GM23338 (cell line): ENCODE data around the gene RFC1. TPM values are rescaled to one million over a fixed set of nuclear protein-coding genes. Genes with fewer than 3 reads are reported as not detected.
"Not testable (repeated sequence)": the region's sequence is repeated elsewhere in the genome, so short reads cannot be mapped to it uniquely, and the experiment has no call there.

Experiments
- ATAC-seq: fragments of 200-7000 bp; cut with Tn5 transposase; 3 replicates; pipeline ENCODE4 v1.9.1; 2020
- DNase-seq: peaks from one replicate; pipeline ENCODE4 v3.0.0-alpha.2; 2015; ENCODE audit warnings: low spot score
- H2AFZ ChIP-seq: fragments of 200-600 bp; sonication (generic); 2 replicates; pipeline ENCODE4 v1.8.0; 2016; ENCODE audit warnings: antibody characterized with exemption, mild to moderate bottlenecking, moderate library complexity
- H3F3A ChIP-seq: fragments of 200-600 bp; sonication (generic); replicated peaks from 2 replicates; pipeline ENCODE4 v1.8.0; 2017; ENCODE audit warnings: antibody characterized with exemption, mixed run types, low read depth
- H3K27ac ChIP-seq: fragments of 200-600 bp; sonication (generic); 2 replicates; pipeline ENCODE4 v1.6.1; 2016; ENCODE audit warnings: low read depth
- H3K27me3 ChIP-seq: fragments of 200-600 bp; sonication (generic); 2 replicates; pipeline ENCODE4 v1.8.0; 2016; ENCODE audit warnings: mild to moderate bottlenecking, mixed run types, moderate library complexity; ENCODE audit not compliant: insufficient read depth
- H3K36me3 ChIP-seq: fragments of 200-600 bp; sonication (generic); 2 replicates; pipeline ENCODE4 v1.8.0; 2016; ENCODE audit warnings: mild to moderate bottlenecking; ENCODE audit not compliant: insufficient read depth
- H3K4me1 ChIP-seq: fragments of 200-600 bp; sonication (generic); 2 replicates; pipeline ENCODE4 v1.8.0; 2016; ENCODE audit warnings: mild to moderate bottlenecking, moderate library complexity; ENCODE audit not compliant: insufficient read depth
- H3K4me2 ChIP-seq: fragments of 200-600 bp; sonication (generic); 2 replicates; pipeline ENCODE4 v1.7.1; 2017; ENCODE audit warnings: mixed run types
- H3K4me3 ChIP-seq: fragments of 200-600 bp; sonication (generic); 2 replicates; pipeline ENCODE4 v1.6.1; 2016; ENCODE audit warnings: mixed run types
- H3K79me2 ChIP-seq: fragments of 200-600 bp; sonication (generic); replicated peaks from 2 replicates; pipeline ENCODE4 v1.8.0; 2017; ENCODE audit warnings: mild to moderate bottlenecking; ENCODE audit not compliant: insufficient read depth
- H3K9me2 ChIP-seq: fragments of 200-600 bp; sonication (generic); 2 replicates; pipeline ENCODE4 v1.8.0; 2017; ENCODE audit not compliant: insufficient read depth
- H4K20me1 ChIP-seq: fragments of 200-600 bp; sonication (generic); replicated peaks from 2 replicates; pipeline ENCODE4 v1.8.0; 2017; ENCODE audit warnings: mild to moderate bottlenecking; ENCODE audit not compliant: insufficient read depth
- H3K27ac Mint-ChIP-seq: 2 replicates; pipeline ENCODE4 v1.8.0; 2020; ENCODE audit warnings: inconsistent platforms, mild to moderate bottlenecking, moderate library complexity, mixed read lengths
- H3K27me3 Mint-ChIP-seq: 3 replicates; pipeline ENCODE4 v1.8.0; 2022; ENCODE audit warnings: low read depth, mild to moderate bottlenecking, moderate library complexity, mixed read lengths, inconsistent platforms; ENCODE audit not compliant: insufficient read depth, poor library complexity
- H3K36me3 Mint-ChIP-seq: 3 replicates; pipeline ENCODE4 v1.8.0; 2021; ENCODE audit warnings: low read depth, mild to moderate bottlenecking, inconsistent platforms, moderate library complexity, mixed read lengths
- H3K4me1 Mint-ChIP-seq: 3 replicates; pipeline ENCODE4 v1.8.0; 2020; ENCODE audit warnings: mild to moderate bottlenecking, inconsistent platforms, mixed read lengths
- H3K4me3 Mint-ChIP-seq: 3 replicates; pipeline ENCODE4 v1.8.0; 2021; ENCODE audit warnings: moderate library complexity, mild to moderate bottlenecking, inconsistent platforms, mixed read lengths
- H3K9me3 Mint-ChIP-seq: 3 replicates; pipeline ENCODE4 v1.8.0; 2020; ENCODE audit warnings: moderate library complexity, mild to moderate bottlenecking, inconsistent platforms, mixed read lengths
- CREB1 ChIP-seq: fragments of 250-450 bp; sonication (Bioruptor Pico); IDR thresholded peaks from 2 replicates; pipeline ENCODE4 v1.5.0; 2020; ENCODE audit warnings: low read depth, mild to moderate bottlenecking, moderate library complexity
- CTCF ChIP-seq, 2 experiments: fragments of 200-600 bp in 1 of 2; sonication (generic) in 1 of 2; conservative IDR thresholded peaks; 2 replicates each; pipeline versions ENCODE4 v1.5.1 to v1.6.1; 2016 to 2017; ENCODE audit warnings: antibody characterized with exemption in 2 of 2, low read depth in 2 of 2, mild to moderate bottlenecking in 2 of 2, moderate library complexity in 1 of 2
- ETS1 ChIP-seq: IDR thresholded peaks from 2 replicates; pipeline ENCODE4 v1.6.1; 2016; ENCODE audit warnings: antibody characterized with exemption
- EZH2 ChIP-seq: fragments of 200-600 bp; sonication (generic); IDR thresholded peaks from one replicate; pipeline ENCODE4 v1.8.0; 2017; ENCODE audit warnings: antibody characterized with exemption, mild to moderate bottlenecking, low read depth; ENCODE audit not compliant: unreplicated experiment
- EZH2phosphoT487 ChIP-seq: fragments of 200-600 bp; sonication (generic); IDR thresholded peaks from one replicate; pipeline ENCODE4 v1.8.1; 2018; ENCODE audit warnings: antibody characterized with exemption; ENCODE audit not compliant: unreplicated experiment
- JUNB ChIP-seq: IDR thresholded peaks from one replicate; pipeline ENCODE4 v1.6.1; 2016; ENCODE audit warnings: antibody characterized with exemption; ENCODE audit not compliant: unreplicated experiment
- NANOG ChIP-seq: IDR thresholded peaks from 2 replicates; pipeline ENCODE4 v1.6.1; 2016; ENCODE audit warnings: antibody characterized with exemption, borderline replicate concordance
- POLR2AphosphoS5 ChIP-seq: IDR thresholded peaks from 2 replicates; pipeline ENCODE4 v1.6.1; 2016; ENCODE audit warnings: antibody characterized with exemption, low read depth
- REST ChIP-seq: IDR thresholded peaks from one replicate; pipeline ENCODE4 v1.6.1; 2018; ENCODE audit warnings: antibody characterized with exemption; ENCODE audit not compliant: unreplicated experiment
- STAT1 ChIP-seq: IDR thresholded peaks from one replicate; pipeline ENCODE4 v1.6.1; 2016; ENCODE audit warnings: antibody characterized with exemption; ENCODE audit not compliant: unreplicated experiment
- ZNF114 ChIP-seq: fragments of 250-450 bp; sonication (Bioruptor Pico); IDR thresholded peaks from 2 replicates; pipeline ENCODE4 v1.5.0; 2020; ENCODE audit warnings: mild to moderate bottlenecking, moderate library complexity
- ZNF331 ChIP-seq: fragments of 250-450 bp; sonication (Bioruptor Pico); IDR thresholded peaks from 2 replicates; pipeline ENCODE4 v1.5.0; 2020; ENCODE audit warnings: low read depth, mild to moderate bottlenecking, moderate library complexity
- polyA plus RNA-seq: library from polyadenylated mRNA; unstranded; fragments of >200 nt; fragmentation: Nextera tagmentation; extraction: Ambion mirVana; gene quantifications from 2 replicates; pipeline ENCODE4 v1.2.1, GENCODE V29; 2016
- total RNA-seq: library from RNA; depleted of rRNA; stranded (reverse); fragments of >200 nt; shearing (Covaris generic); gene quantifications from 2 replicates; pipeline ENCODE4 v1.2.3, GENCODE V29; 2014

The RFC1 gene
- total and polyA plus RNA-seq, 2 experiments from 2014 or later = 75.8 to 228 TPM

GRCh38 chr4:39360611-39361010 is 5.6 kb downstream of the RFC1 start:
- H3K27ac ChIP-seq, H3K27ac Mint-ChIP-seq, H3K27me3 ChIP-seq, H3K36me3 ChIP-seq, H3K4me1 Mint-ChIP-seq, ATAC-seq, H3K4me2 ChIP-seq, H3K4me3 Mint-ChIP-seq, H3F3A ChIP-seq, H3K9me3 Mint-ChIP-seq, H2AFZ ChIP-seq, H3K36me3 Mint-ChIP-seq, H3K27me3 Mint-ChIP-seq, H3K9me2 ChIP-seq, DNase-seq, H3K4me3 ChIP-seq: not testable (repeated sequence)
- Histone ChIP-seq H3K79me2 (peaks cover 100% of the 10 kb centered on the region), H3K4me1 (peaks cover 10% of the 10 kb centered on the region), H4K20me1 (peaks cover 37% of the 10 kb centered on the region)

- H3K9me2 ChIP-seq = no peaks in the 10 kb centered on the region
- no peak overlapping the region for H3K4me2 ChIP-seq
- H3K36me3 Mint-ChIP-seq = no peaks in the 10 kb centered on the region; the same call in 2 of the 3 replicates
- peak overlapping the region; percentile 3; the same call in 1 of the 2 replicates for H3K27ac ChIP-seq
- H4K20me1 ChIP-seq = peaks cover 25% of the 10 kb centered on the region
- no peak overlapping the region for H3K4me3 ChIP-seq
- no peaks in the 10 kb centered on the region for H3K9me3 Mint-ChIP-seq
- no peaks in the 10 kb centered on the region for H3K36me3 ChIP-seq
- no peak overlapping the region for H2AFZ ChIP-seq
- H3K4me3 Mint-ChIP-seq = no peak overlapping the region
- H3K27me3 Mint-ChIP-seq = peaks cover 4% of the 10 kb centered on the region
- DNase-seq (no peak), ATAC-seq (no peak)
- no peaks in the 10 kb centered on the region for H3K4me1 ChIP-seq
- no peaks in the 10 kb centered on the region for H3F3A ChIP-seq
- H3K27me3 ChIP-seq = no peaks in the 10 kb centered on the region
- H3K79me2 ChIP-seq = peaks cover 100% of the 10 kb centered on the region
- H3K4me1 Mint-ChIP-seq = peaks cover 6% of the 10 kb centered on the region
- no peak overlapping the region for H3K27ac Mint-ChIP-seq
- TF ChIP-seq POLR2AphosphoS5 (no peak), JUNB (no peak), EZH2 (no peak), CREB1 (CRISPR knock-in tag) (no peak), ZNF114 (CRISPR knock-in tag) (no peak), NANOG (no peak), REST (no peak), ZNF331 (no peak), CTCF (conservative IDR thresholded peaks at IDR 0.05; ENCODE audit: low read depth in 2 of 2) (no peak), EZH2phosphoT487 (no peak), ETS1 (no peak), STAT1 (no peak)
These were observed 9.2 kb downstream of the RFC1 start for GRCh38 chr4:39357002-39357401.
